Upper lobe of left lung (tissue), 4 donors: ENCODE data around the gene SLC35A3.

Experiments
- POLR2AphosphoS5 ChIP-seq, 2 donors: sonication (generic); formaldehyde crosslinking; IDR thresholded peaks; one replicate each; pipeline ENCODE4 v1.5.1; 2017; ENCODE audit warnings: antibody characterized with exemption in 2 of 2
- TF ChIP-seq, protein P1 (sequence below), 6 experiments: fragments of 450-650 bp in 4 of 6; fragments of 200-600 bp in 2 of 6; sonication (generic) in 2 of 6; IDR thresholded peaks; one replicate each; pipeline ENCODE4 v1.5.1; 2016 to 2019; ENCODE audit warnings: antibody characterized with exemption in 6 of 6

DNA sequence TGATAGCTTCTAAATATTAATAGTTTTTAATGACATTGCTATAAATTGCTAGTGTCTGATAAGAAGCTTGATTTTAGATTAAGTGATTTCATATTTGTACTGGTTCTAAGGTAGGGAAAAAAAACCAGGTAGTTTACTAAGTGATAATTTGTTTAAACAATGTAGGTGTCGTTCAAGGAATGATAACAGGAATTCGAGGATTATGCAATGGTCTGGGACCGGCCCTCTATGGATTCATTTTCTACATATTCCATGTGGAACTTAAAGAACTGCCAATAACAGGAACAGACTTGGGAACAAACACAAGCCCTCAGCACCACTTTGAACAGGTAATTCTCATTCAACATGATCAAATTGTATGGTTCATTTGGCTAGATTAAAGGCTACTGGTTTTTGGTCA is 110.5 kb downstream of the SLC35A3 start:
- TF ChIP-seq POLR2AphosphoS5 (IDR thresholded peaks at IDR 0.05) = no peak
- TF ChIP-seq, protein P1, sequence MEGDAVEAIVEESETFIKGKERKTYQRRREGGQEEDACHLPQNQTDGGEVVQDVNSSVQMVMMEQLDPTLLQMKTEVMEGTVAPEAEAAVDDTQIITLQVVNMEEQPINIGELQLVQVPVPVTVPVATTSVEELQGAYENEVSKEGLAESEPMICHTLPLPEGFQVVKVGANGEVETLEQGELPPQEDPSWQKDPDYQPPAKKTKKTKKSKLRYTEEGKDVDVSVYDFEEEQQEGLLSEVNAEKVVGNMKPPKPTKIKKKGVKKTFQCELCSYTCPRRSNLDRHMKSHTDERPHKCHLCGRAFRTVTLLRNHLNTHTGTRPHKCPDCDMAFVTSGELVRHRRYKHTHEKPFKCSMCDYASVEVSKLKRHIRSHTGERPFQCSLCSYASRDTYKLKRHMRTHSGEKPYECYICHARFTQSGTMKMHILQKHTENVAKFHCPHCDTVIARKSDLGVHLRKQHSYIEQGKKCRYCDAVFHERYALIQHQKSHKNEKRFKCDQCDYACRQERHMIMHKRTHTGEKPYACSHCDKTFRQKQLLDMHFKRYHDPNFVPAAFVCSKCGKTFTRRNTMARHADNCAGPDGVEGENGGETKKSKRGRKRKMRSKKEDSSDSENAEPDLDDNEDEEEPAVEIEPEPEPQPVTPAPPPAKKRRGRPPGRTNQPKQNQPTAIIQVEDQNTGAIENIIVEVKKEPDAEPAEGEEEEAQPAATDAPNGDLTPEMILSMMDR (IDR thresholded peaks at IDR 0.05) = no peak
